Adrenal gland (tissue), 12 donors: Measurements from ENCODE around the gene TMEM121B. TPM values are rescaled to one million over a fixed set of nuclear protein-coding genes. Genes with fewer than 3 reads are reported as not detected.

ENCODE experiments used
- DNase-seq, 7 donors: peaks; one replicate each; pipeline ENCODE4 v3.0.0-alpha.2; 2019 to 2020
- H3K27ac ChIP-seq, 5 donors: fragments of 200-600 bp; sonication (generic) in 4 of 5; 1 replicate in 3 of 5; 2 replicates in 2 of 5; pipeline versions ENCODE4 v1.5.1 to v1.8.0; 2016 to 2020; ENCODE audit warnings: mild to moderate bottlenecking in 1 of 5
- H3K27me3 ChIP-seq: fragments of 200-600 bp; 2 replicates; pipeline ENCODE4 v1.8.0; 2021
- H3K36me3 ChIP-seq, 2 donors: fragments of 200-600 bp; replicated peaks in 1 of 2; 1 replicate in 1 of 2; 2 replicates in 1 of 2; pipeline versions ENCODE4 v1.5.1 to v1.8.0; 2018 to 2022
- H3K4me1 ChIP-seq, 2 donors: fragments of 200-600 bp; replicated peaks in 1 of 2; 1 replicate in 1 of 2; 2 replicates in 1 of 2; pipeline versions ENCODE4 v1.5.1 to v1.8.0; 2018 to 2021
- H3K4me3 ChIP-seq, 4 donors: fragments of 200-600 bp; sonication (generic) in 3 of 4; one replicate each; pipeline ENCODE4 v1.5.1; 2016 to 2018
- H3K9me3 ChIP-seq, 3 donors: fragments of 200-600 bp; sonication (generic) in 1 of 3; replicated peaks in 1 of 3; 1 replicate in 2 of 3; 2 replicates in 1 of 3; pipeline versions ENCODE4 v1.5.1 to v1.8.0; 2016 to 2021
- CTCF ChIP-seq, 6 experiments: fragments of 450-650 bp in 4 of 6; fragments of 200-600 bp in 2 of 6; sonication (generic) in 1 of 6; IDR thresholded peaks; 1 replicate in 5 of 6; 2 replicates in 1 of 6; pipeline versions ENCODE4 v1.5.1 to v1.8.0; 2016 to 2021; ENCODE audit warnings: antibody characterized with exemption in 6 of 6, mild to moderate bottlenecking in 2 of 6, moderate library complexity in 1 of 6
- POLR2A ChIP-seq, 2 donors: fragments of 450-650 bp; IDR thresholded peaks; one replicate each; pipeline ENCODE4 v1.6.1; 2017; ENCODE audit warnings: antibody characterized with exemption in 2 of 2, mild to moderate bottlenecking in 2 of 2, moderate library complexity in 1 of 2
- WGBS, 4 donors: extraction: QIAGEN DNeasy Blood & Tissue Kit in 2 of 4; methylation state at CpG; one replicate each; pipeline versions ENCODE4 v1.1.5 to v1.1.7; 2013 to 2017; 5-methylcytosine and 5-hydroxymethylcytosine counted together
- intact Hi-C, 2 donors: fragments of 100-400 bp; cut with DNase I; formaldehyde crosslinking; loops; one replicate each; pipeline versions ENCODE4 v1.14.1 to v1.15.0; 2022 to 2023
- polyA plus RNA-seq, 3 donors: library from polyadenylated mRNA; stranded (reverse); fragments of 200-250 nt in 2 of 3; fragments of 350-450 nt in 1 of 3; fragmentation: Illumina TruSeq in 1 of 3; extraction: RNeasy Lipid Tissue Mini Kit (QIAGEN cat#74804) in 1 of 3; gene quantifications; one replicate each; pipeline ENCODE4 v1.2.3, GENCODE V29; 2013 to 2014
- total RNA-seq, 9 donors: library from RNA; depleted of rRNA in 4 of 9; stranded (reverse); fragments of >200 nt in 4 of 9; fragments of 120-200 nt in 1 of 9; fragmentation: NEBNext Ultra II Directional in 1 of 9; extraction: Animal tissue kit (Norgen Biotek cat#: 25700) in 1 of 9; gene quantifications; one replicate each; pipeline versions ENCODE4 v1.1.0 to v1.2.4, GENCODE V29; 2013 to 2023
- donor health status: healthy with polysubstance abuse.
- donor health status: Bipolar disorder and iron deficiency.
- donor health status: DM: yes; HTN: yes; CAD: no.
- donor health status: DM: no; HTN: no; CAD: no.
- donor health status: DM: no; HTN: no; CAD: no.
- donor health status: DM: yes; HTN: yes; CAD: no.

The TMEM121B gene
- total and polyA plus RNA-seq, 12 donors, result 0.22 to 2.3 (median 1.1) TPM

GRCh38 chr22:17138513-17138912, 17.4 kb upstream of the TMEM121B start:
- intact Hi-C loops, result no loop called here
- Histone ChIP-seq H3K4me1 (no peaks in the 10 kb centered on the region), H3K9me3 (no peaks in the 10 kb centered on the region), H3K4me3 (no peak overlapping the region), H3K27ac (no peak overlapping the region), H3K27me3 (no peaks in the 10 kb centered on the region), H3K36me3 (peaks cover 0 to 41% of the 10 kb centered on the region in 2 donors)
- no peak for DNase-seq
- WGBS, 4 donors, result 90 to 94% (median 90%) methylated on average over 11 of the region's 11 CpGs
- TF ChIP-seq POLR2A (IDR thresholded peaks at IDR 0.05) (no peak), CTCF (IDR thresholded peaks at IDR 0.05) (no peak)

- no peaks in the 10 kb centered on the region for H3K4me1 ChIP-seq
Measured at GRCh38 chr22:17137861-17138425, 16.8 kb upstream of the TMEM121B start.

GRCh38 chr22:17137170-17137569, 16.0 kb upstream of the TMEM121B start:
- DNase-seq, result no peak
- WGBS, 4 donors, result 86 to 92% (median 90%) methylated on average over 4 of the region's 4 CpGs
- no peak overlapping the region for H3K27ac ChIP-seq
- intact Hi-C loops, result no loop called here
- H3K4me1 ChIP-seq, result no peaks in the 10 kb centered on the region
- H3K27me3 ChIP-seq, result no peaks in the 10 kb centered on the region
- TF ChIP-seq POLR2A (IDR thresholded peaks at IDR 0.05), result no peak
- no peak for TF ChIP-seq CTCF (IDR thresholded peaks at IDR 0.05)
- peaks cover 0 to 29% of the 10 kb centered on the region in 2 donors for H3K36me3 ChIP-seq
- H3K9me3 ChIP-seq, result no peaks in the 10 kb centered on the region
- no peak overlapping the region for H3K4me3 ChIP-seq

More at GRCh38 chr22:17137861-17138425, 16.8 kb upstream of the TMEM121B start:
- WGBS, 4 donors, result 88 to 96% (median 93%) methylated on average over 8 to 17 of the region's 17 CpGs
- intact Hi-C loops, result no loop called here
- Histone ChIP-seq H3K4me3 (no peak overlapping the region), H3K27me3 (no peaks in the 10 kb centered on the region), H3K36me3 (peaks cover 0 to 37% of the 10 kb centered on the region in 2 donors), H3K9me3 (no peaks in the 10 kb centered on the region), H3K27ac (no peak overlapping the region)
- TF ChIP-seq CTCF (IDR thresholded peaks at IDR 0.05) (no peak), POLR2A (IDR thresholded peaks at IDR 0.05) (no peak)
- no peak for DNase-seq

GRCh38 chr22:17135153-17135760, 14.1 kb upstream of the TMEM121B start:
- Histone ChIP-seq H3K4me1 (no peaks in the 10 kb centered on the region), H3K36me3 (peaks cover 0 to 15% of the 10 kb centered on the region in 2 donors), H3K27me3 (no peaks in the 10 kb centered on the region), H3K9me3 (no peaks in the 10 kb centered on the region), H3K4me3 (no peak overlapping the region), H3K27ac (no peak overlapping the region)
- no peak for TF ChIP-seq POLR2A (IDR thresholded peaks at IDR 0.05)
- TF ChIP-seq CTCF (IDR thresholded peaks at IDR 0.05), result no peak
- WGBS, 4 donors, result 84 to 93% (median 90%) methylated on average over 13 to 15 of the region's 15 CpGs
- DNase-seq, result no peak
- intact Hi-C loops, result no loop called here
